ENCODE results near the gene SRP68.
A peak's percentile ranks its signal among the peaks of the same experiment; 100 is the strongest.

Gene SRP68

GRCh38 chr17:76003915-76004314 is 68.4 kb downstream of the SRP68 start:
- H3K27me3 ChIP-seq (ENCODE audit: insufficient read depth, poor library complexity, severe bottlenecking) = no peaks in the 10 kb centered on the region
- DNase-seq (ENCODE audit: low read depth in 1 of 2, low spot score in 1 of 2) = no peak
- TF ChIP-seq, protein P1, sequence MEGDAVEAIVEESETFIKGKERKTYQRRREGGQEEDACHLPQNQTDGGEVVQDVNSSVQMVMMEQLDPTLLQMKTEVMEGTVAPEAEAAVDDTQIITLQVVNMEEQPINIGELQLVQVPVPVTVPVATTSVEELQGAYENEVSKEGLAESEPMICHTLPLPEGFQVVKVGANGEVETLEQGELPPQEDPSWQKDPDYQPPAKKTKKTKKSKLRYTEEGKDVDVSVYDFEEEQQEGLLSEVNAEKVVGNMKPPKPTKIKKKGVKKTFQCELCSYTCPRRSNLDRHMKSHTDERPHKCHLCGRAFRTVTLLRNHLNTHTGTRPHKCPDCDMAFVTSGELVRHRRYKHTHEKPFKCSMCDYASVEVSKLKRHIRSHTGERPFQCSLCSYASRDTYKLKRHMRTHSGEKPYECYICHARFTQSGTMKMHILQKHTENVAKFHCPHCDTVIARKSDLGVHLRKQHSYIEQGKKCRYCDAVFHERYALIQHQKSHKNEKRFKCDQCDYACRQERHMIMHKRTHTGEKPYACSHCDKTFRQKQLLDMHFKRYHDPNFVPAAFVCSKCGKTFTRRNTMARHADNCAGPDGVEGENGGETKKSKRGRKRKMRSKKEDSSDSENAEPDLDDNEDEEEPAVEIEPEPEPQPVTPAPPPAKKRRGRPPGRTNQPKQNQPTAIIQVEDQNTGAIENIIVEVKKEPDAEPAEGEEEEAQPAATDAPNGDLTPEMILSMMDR (IDR thresholded peaks at IDR 0.05; ENCODE audit: insufficient read depth, low read length) = no peak
- TF ChIP-seq REST (IDR thresholded peaks at IDR 0.05; ENCODE audit: insufficient replicate concordance, low read depth) = no peak
- TF ChIP-seq GABPA (IDR thresholded peaks at IDR 0.05; ENCODE audit: low read depth) = no peak
- no peak for TF ChIP-seq SPI1 (IDR thresholded peaks at IDR 0.05; ENCODE audit: borderline replicate concordance, low read depth)
- no peak for TF ChIP-seq POLR2AphosphoS5 (IDR thresholded peaks at IDR 0.05; ENCODE audit: low read depth)
- H3K4me3 ChIP-seq (replicated peaks; ENCODE audit: insufficient read depth, low read length) = no peak overlapping the region
- H3K27ac ChIP-seq (replicated peaks) = no peak overlapping the region

DNA sequence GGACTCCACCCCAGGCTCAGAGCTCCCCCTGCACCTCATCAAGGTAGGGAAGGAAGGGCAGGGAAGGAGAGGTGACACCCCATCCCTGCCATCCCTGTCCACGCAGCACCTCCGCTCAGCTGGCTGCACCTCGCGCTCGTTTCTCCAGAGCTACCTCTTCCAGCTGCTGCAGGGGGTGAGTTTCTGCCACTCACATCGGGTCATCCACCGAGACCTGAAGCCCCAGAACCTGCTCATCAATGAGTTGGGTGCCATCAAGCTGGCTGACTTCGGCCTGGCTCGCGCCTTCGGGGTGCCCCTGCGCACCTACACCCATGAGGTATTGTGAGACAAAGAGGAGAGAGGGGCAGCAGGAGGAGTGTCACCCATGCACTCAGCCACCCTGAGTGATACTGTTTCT is 70.2 kb downstream of the SRP68 start:
- H3K4me3 ChIP-seq (replicated peaks; ENCODE audit: insufficient read depth, low read length) = no peak overlapping the region
- H3K27me3 ChIP-seq (ENCODE audit: insufficient read depth, poor library complexity, severe bottlenecking) = no peaks in the 10 kb centered on the region
- no peak for DNase-seq (ENCODE audit: low read depth in 1 of 2, low spot score in 1 of 2)
- no peak overlapping the region for H3K27ac ChIP-seq (replicated peaks)
- TF ChIP-seq POLR2AphosphoS5 (IDR thresholded peaks at IDR 0.05; ENCODE audit: low read depth) (no peak), GABPA (IDR thresholded peaks at IDR 0.05; ENCODE audit: low read depth) (no peak), SPI1 (IDR thresholded peaks at IDR 0.05; ENCODE audit: borderline replicate concordance, low read depth) (no peak), REST (IDR thresholded peaks at IDR 0.05; ENCODE audit: insufficient replicate concordance, low read depth) (no peak)
- TF ChIP-seq, protein P1 (IDR thresholded peaks at IDR 0.05; ENCODE audit: insufficient read depth, low read length) = no peak

DNA sequence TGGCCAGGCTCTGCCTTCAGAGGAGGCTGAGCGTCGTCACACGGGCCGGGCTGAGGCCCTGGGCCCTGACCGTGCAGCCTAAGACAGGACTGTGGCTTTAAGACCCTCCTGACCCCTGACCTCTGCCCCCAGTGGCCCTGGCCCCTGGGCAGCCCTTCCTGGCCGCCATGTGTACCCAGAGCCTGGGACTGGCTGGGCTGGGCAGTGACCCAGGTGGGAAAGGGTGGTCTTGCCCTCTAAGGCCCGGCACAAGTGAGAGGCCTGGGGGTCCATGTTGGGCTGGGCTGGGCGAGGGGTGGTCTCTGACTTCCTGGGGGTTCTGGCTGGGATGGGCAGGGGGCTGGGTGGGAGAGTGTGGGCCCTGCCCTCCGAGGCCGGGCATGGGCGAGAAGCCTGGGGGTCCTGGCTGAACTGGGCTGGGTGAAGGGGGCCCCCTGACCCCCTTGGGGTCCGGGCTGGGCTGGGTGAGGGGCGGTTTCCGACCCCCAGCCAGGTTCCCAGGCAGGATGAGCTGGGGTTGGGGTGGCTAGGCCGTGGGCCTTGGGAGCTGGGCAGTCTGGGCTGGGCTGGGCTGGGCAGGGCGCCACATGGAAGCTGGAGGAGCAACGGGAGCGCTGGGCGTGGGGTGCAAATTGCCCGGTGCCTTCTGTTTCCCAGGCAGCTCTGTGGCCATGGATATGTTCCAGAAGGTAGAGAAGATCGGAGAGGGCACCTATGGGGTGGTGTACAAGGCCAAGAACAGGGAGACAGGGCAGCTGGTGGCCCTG is 71.4 kb downstream of the SRP68 start, which contains the start of gene CDK3:
TSS of gene CDK3 (plus strand) at position 101 of the 767 bp plus-strand sequence. CDS start at position 672, 571 bp downstream.
- H3K27me3 ChIP-seq (ENCODE audit: insufficient read depth, poor library complexity, severe bottlenecking) = no peaks in the 10 kb centered on the region
- DNase-seq (ENCODE audit: low read depth in 1 of 2, low spot score in 1 of 2) = no peak
- TF ChIP-seq REST (IDR thresholded peaks at IDR 0.05; ENCODE audit: insufficient replicate concordance, low read depth) (no peak), POLR2AphosphoS5 (IDR thresholded peaks at IDR 0.05; ENCODE audit: low read depth) (no peak), SPI1 (IDR thresholded peaks at IDR 0.05; ENCODE audit: borderline replicate concordance, low read depth) (no peak), GABPA (IDR thresholded peaks at IDR 0.05; ENCODE audit: low read depth) (no peak)
- TF ChIP-seq, protein P1 (IDR thresholded peaks at IDR 0.05; ENCODE audit: insufficient read depth, low read length) = no peak
- H3K4me3 ChIP-seq (replicated peaks; ENCODE audit: insufficient read depth, low read length) = no peak within 1 kb of the TSS
- peak within 1 kb of the TSS; percentile 34 for H3K27ac ChIP-seq (replicated peaks)
